Mesendoderm (in vitro differentiated cells): ENCODE results near the gene TENT5A.
"Not testable (repeated sequence)": the region's sequence is repeated elsewhere in the genome, so short reads cannot be mapped to it uniquely, and the experiment has no call there.

Experiments used
- DNase-seq: peaks from one replicate; pipeline ENCODE4 v3.0.0; 2013
- H2AK5ac ChIP-seq: 2 replicates; pipeline ENCODE4 v1.6.1; 2013; ENCODE audit warnings: low read length, inconsistent platforms
- H2BK120ac ChIP-seq: 2 replicates; pipeline ENCODE4 v1.6.1; 2013; ENCODE audit warnings: low read depth, mild to moderate bottlenecking, low read length, moderate library complexity, mixed read lengths
- H2BK15ac ChIP-seq: replicated peaks from 2 replicates; pipeline ENCODE4 v1.6.1; 2013; ENCODE audit warnings: low read depth, mild to moderate bottlenecking, moderate library complexity
- H2BK5ac ChIP-seq: 2 replicates; pipeline ENCODE4 v1.6.1; 2013; ENCODE audit warnings: low read length, inconsistent platforms
- H3K18ac ChIP-seq: 2 replicates; pipeline ENCODE4 v1.6.1; 2013; ENCODE audit warnings: mild to moderate bottlenecking, low read length, mixed read lengths
- H3K23ac ChIP-seq: one replicate; pipeline ENCODE4 v1.6.1; 2013; ENCODE audit warnings: low read length
- H3K27ac ChIP-seq: 2 replicates; pipeline ENCODE4 v1.5.1; 2013; ENCODE audit warnings: low read depth, mild to moderate bottlenecking, inconsistent platforms, low read length, moderate library complexity
- H3K27me3 ChIP-seq: 2 replicates; pipeline ENCODE4 v1.6.1; 2013; ENCODE audit warnings: low read length, control low read depth, mild to moderate bottlenecking, inconsistent platforms; ENCODE audit not compliant: insufficient read depth, poor library complexity
- H3K36me3 ChIP-seq: 2 replicates; pipeline ENCODE4 v1.6.1; 2013; ENCODE audit warnings: low read length, inconsistent platforms; ENCODE audit not compliant: control insufficient read depth, insufficient read depth
- H3K4ac ChIP-seq: one replicate; pipeline ENCODE4 v1.6.1; 2013; ENCODE audit warnings: low read depth, mild to moderate bottlenecking, low read length, moderate library complexity
- H3K4me1 ChIP-seq: 2 replicates; pipeline ENCODE4 v1.6.1; 2013; ENCODE audit warnings: low read depth, low read length, inconsistent platforms; ENCODE audit not compliant: control insufficient read depth
- H3K4me2 ChIP-seq: 2 replicates; pipeline ENCODE4 v1.6.1; 2013; ENCODE audit warnings: low read length
- H3K4me3 ChIP-seq: 2 replicates; pipeline ENCODE4 v1.5.1; 2013; ENCODE audit warnings: mild to moderate bottlenecking, low read length
- H3K56ac ChIP-seq: one replicate; pipeline ENCODE4 v1.6.1; 2013; ENCODE audit warnings: low read length
- H3K79me1 ChIP-seq: 2 replicates; pipeline ENCODE4 v1.6.1; 2013; ENCODE audit warnings: low read length, inconsistent platforms
- H3K79me2 ChIP-seq: 2 replicates; pipeline ENCODE4 v1.6.1; 2013; ENCODE audit warnings: mild to moderate bottlenecking, low read length; ENCODE audit not compliant: control insufficient read depth, insufficient read depth
- H3K9ac ChIP-seq: 2 replicates; pipeline ENCODE4 v1.6.1; 2013; ENCODE audit warnings: low read length, inconsistent platforms
- H4K5ac ChIP-seq: one replicate; pipeline ENCODE4 v1.6.1; 2013; ENCODE audit warnings: low read length
- H4K8ac ChIP-seq: one replicate; pipeline ENCODE4 v1.6.1; 2013; ENCODE audit warnings: low read depth, mild to moderate bottlenecking, control low read depth, low read length, moderate library complexity
- WGBS: extraction: QIAGEN DNeasy Blood & Tissue Kit; methylation state at CpG from one replicate; pipeline ENCODE4 v1.1.7; 2013; ENCODE audit warnings: low lambda C conversion rate, missing lambda C conversion rate; ENCODE audit not compliant: insufficient coverage; ENCODE audit errors: extremely low coverage; 5-methylcytosine and 5-hydroxymethylcytosine counted together

TENT5A gene

DNA sequence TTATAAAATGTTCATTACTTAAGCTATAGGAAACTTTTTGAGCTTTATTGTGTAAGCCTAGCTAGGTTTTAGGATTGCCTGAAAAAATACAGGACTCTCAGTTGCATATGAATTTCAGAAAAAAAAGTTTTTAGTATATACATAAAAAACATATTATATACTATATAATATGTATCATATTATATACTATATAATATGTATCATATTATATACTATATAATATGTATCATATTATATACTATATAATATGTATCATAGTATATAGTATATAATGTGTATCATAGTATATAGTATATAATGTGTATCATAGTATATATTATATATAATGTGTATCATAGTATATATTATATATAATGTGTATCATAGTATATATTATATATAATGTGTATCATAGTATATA, 11.9 kb downstream of the TENT5A start:
- not testable (repeated sequence) for DNase-seq, H3K18ac ChIP-seq, H2BK120ac ChIP-seq, H3K27me3 ChIP-seq, H2AK5ac ChIP-seq, H3K4ac ChIP-seq, H3K4me3 ChIP-seq, H2BK15ac ChIP-seq, H3K4me1 ChIP-seq, H3K36me3 ChIP-seq, H3K27ac ChIP-seq, H3K23ac ChIP-seq, H4K5ac ChIP-seq, H3K9ac ChIP-seq, H3K79me2 ChIP-seq, H2BK5ac ChIP-seq, H3K56ac ChIP-seq, H3K4me2 ChIP-seq, H4K8ac ChIP-seq, H3K79me1 ChIP-seq

GRCh38 chr6:81739230-81740195, 13.0 kb downstream of the TENT5A start:
- H3K79me1 ChIP-seq: no peaks in the 10 kb centered on the region
- no peak overlapping the region for H3K4me3 ChIP-seq
- no peak overlapping the region for H4K5ac ChIP-seq
- H3K36me3 ChIP-seq: no peaks in the 10 kb centered on the region
- no peak overlapping the region for H2AK5ac ChIP-seq
- H3K23ac ChIP-seq: no peak overlapping the region
- H3K27me3 ChIP-seq: no peaks in the 10 kb centered on the region
- no peak overlapping the region for H3K27ac ChIP-seq
- no peak overlapping the region for H2BK5ac ChIP-seq
- DNase-seq: no peak
- H3K4me2 ChIP-seq: no peak overlapping the region
- H3K79me2 ChIP-seq: no peaks in the 10 kb centered on the region
- H3K9ac ChIP-seq: no peak overlapping the region
- H3K4ac ChIP-seq: no peak overlapping the region
- H3K56ac ChIP-seq: no peak overlapping the region
- H4K8ac ChIP-seq: no peak overlapping the region
- H3K18ac ChIP-seq: no peak overlapping the region
- no peak overlapping the region for H2BK15ac ChIP-seq
- no peaks in the 10 kb centered on the region for H3K4me1 ChIP-seq
- WGBS: no CpG with 5 or more reads among the region's 6 CpGs
- H2BK120ac ChIP-seq: no peak overlapping the region

DNA sequence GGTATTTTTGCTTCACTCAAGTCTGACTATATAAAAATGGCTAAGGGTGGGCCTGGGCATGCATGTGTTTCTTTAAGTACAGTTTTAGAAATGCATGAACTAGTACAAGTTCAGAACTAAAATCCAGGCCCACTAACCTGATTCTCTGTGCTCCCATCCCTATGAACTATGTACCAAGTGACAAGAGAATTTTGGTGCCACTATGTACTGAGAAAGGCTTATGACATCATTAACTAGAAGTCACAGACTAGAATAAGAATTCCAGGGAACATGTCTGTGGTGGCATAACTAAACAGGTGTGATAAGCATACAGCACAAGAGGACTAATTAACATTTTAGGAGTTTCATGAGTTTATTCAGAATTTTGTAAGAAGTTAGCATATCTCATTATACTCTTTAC, 16.1 kb downstream of the TENT5A start:
- no peak overlapping the region for H3K4ac ChIP-seq
- DNase-seq: no peak
- H3K27me3 ChIP-seq: no peaks in the 10 kb centered on the region
- H2AK5ac ChIP-seq: no peak overlapping the region
- no peak overlapping the region for H2BK15ac ChIP-seq
- no peak overlapping the region for H3K4me3 ChIP-seq
- no peak overlapping the region for H3K9ac ChIP-seq
- no peak overlapping the region for H3K27ac ChIP-seq
- no peak overlapping the region for H4K5ac ChIP-seq
- H3K56ac ChIP-seq: no peak overlapping the region
- H3K23ac ChIP-seq: no peak overlapping the region
- no peaks in the 10 kb centered on the region for H3K79me2 ChIP-seq
- no peaks in the 10 kb centered on the region for H3K36me3 ChIP-seq
- no peak overlapping the region for H3K18ac ChIP-seq
- no peak overlapping the region for H4K8ac ChIP-seq
- H3K4me2 ChIP-seq: no peak overlapping the region
- H2BK120ac ChIP-seq: no peak overlapping the region
- H2BK5ac ChIP-seq: no peak overlapping the region
- H3K4me1 ChIP-seq: no peaks in the 10 kb centered on the region
- no peaks in the 10 kb centered on the region for H3K79me1 ChIP-seq

DNA sequence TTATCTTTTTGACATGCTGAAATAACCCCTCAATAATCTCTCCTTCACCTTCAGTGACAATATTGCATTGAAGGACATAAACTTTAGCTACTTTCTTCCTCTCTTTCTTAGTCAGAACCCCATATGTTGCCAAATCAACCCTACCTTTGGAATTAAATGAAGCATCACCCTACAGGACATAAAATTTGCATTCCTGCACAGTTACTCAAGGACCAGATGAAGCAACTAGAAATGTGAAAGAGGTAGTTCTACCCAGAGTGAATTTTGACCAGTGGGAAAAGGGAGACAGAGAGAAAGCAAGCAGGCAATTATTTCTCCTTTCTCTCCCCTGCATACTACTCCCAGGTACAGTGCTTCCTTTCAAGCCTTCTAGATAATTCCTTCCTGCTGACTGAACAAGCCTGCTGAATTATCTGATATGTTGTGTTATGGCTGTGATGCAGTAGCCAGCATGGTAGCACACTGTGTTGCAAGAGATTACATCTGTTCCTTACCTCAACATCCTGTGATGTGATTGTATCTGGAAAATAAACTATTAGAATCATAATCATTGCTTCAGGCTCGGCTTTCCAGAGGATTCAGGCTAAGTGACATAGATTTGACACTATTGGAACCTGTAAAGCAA, 16.6 kb downstream of the TENT5A start:
- Histone ChIP-seq H2BK15ac (no peak overlapping the region), H3K79me2 (no peaks in the 10 kb centered on the region), H2AK5ac (no peak overlapping the region), H3K36me3 (no peaks in the 10 kb centered on the region), H3K27ac (no peak overlapping the region), H4K8ac (no peak overlapping the region), H3K4ac (no peak overlapping the region), H3K27me3 (no peaks in the 10 kb centered on the region), H4K5ac (no peak overlapping the region), H3K4me1 (no peaks in the 10 kb centered on the region), H3K23ac (no peak overlapping the region), H3K18ac (no peak overlapping the region), H3K4me3 (no peak overlapping the region), H3K4me2 (no peak overlapping the region), H3K56ac (no peak overlapping the region), H3K9ac (no peak overlapping the region), H3K79me1 (no peaks in the 10 kb centered on the region), H2BK5ac (no peak overlapping the region), H2BK120ac (no peak overlapping the region)
- DNase-seq: no peak
- no CpG with 5 or more reads among the region's 1 CpG for WGBS

GRCh38 chr6:81734500-81735150, 17.9 kb downstream of the TENT5A start:
- no peaks in the 10 kb centered on the region for H3K79me1 ChIP-seq
- H3K27me3 ChIP-seq: no peaks in the 10 kb centered on the region
- no peak overlapping the region for H3K9ac ChIP-seq
- H2BK5ac ChIP-seq: no peak overlapping the region
- H2BK120ac ChIP-seq: no peak overlapping the region
- no peak overlapping the region for H2AK5ac ChIP-seq
- no peak overlapping the region for H3K56ac ChIP-seq
- H4K5ac ChIP-seq: no peak overlapping the region
- no peaks in the 10 kb centered on the region for H3K79me2 ChIP-seq
- H3K4ac ChIP-seq: no peak overlapping the region
- no peak overlapping the region for H3K4me3 ChIP-seq
- H3K4me2 ChIP-seq: no peak overlapping the region
- H3K36me3 ChIP-seq: no peaks in the 10 kb centered on the region
- no peaks in the 10 kb centered on the region for H3K4me1 ChIP-seq
- H3K23ac ChIP-seq: no peak overlapping the region
- no peak overlapping the region for H2BK15ac ChIP-seq
- WGBS: no CpG with 5 or more reads among the region's 2 CpGs
- no peak for DNase-seq
- H4K8ac ChIP-seq: no peak overlapping the region
- H3K18ac ChIP-seq: no peak overlapping the region
- no peak overlapping the region for H3K27ac ChIP-seq
